CD4-positive, CD25-positive, alpha-beta regulatory T cell (primary cell): Measurements from ENCODE around the gene CYP4F22. TPM values are rescaled to one million over a fixed set of nuclear protein-coding genes. Genes with fewer than 3 reads are reported as not detected.
"Not testable (repeated sequence)": the region's sequence is repeated elsewhere in the genome, so short reads cannot be mapped to it uniquely, and the experiment has no call there.

Experiments
- ATAC-seq, 2 donors: fragments of 150-1000 bp; cut with Tn5 transposase; one replicate each; pipeline ENCODE4 v1.10.0; 2021; ENCODE audit warnings: low read depth in 2 of 2, moderate number of reproducible peaks in 2 of 2, moderate library complexity in 1 of 2
- DNase-seq, 3 donors: peaks; one replicate each; pipeline versions ENCODE4 v3.0.0 to v3.0.0-alpha.2; 2012 to 2022; ENCODE audit warnings: mixed read lengths in 1 of 3
- H3K27ac ChIP-seq: one replicate; pipeline ENCODE4 v1.7.0; 2013; ENCODE audit warnings: mild to moderate bottlenecking, low read length; ENCODE audit not compliant: insufficient read depth, poor library complexity, severe bottlenecking
- H3K27me3 ChIP-seq: one replicate; pipeline ENCODE4 v1.7.0; 2013; ENCODE audit warnings: low read length; ENCODE audit not compliant: control insufficient read depth, insufficient read depth
- H3K36me3 ChIP-seq: one replicate; pipeline ENCODE4 v1.7.0; 2013; ENCODE audit warnings: mild to moderate bottlenecking, low read length, moderate library complexity; ENCODE audit not compliant: control insufficient read depth, insufficient read depth
- H3K4me1 ChIP-seq: 2 replicates; pipeline ENCODE4 v1.7.0; 2013; ENCODE audit warnings: mild to moderate bottlenecking, low read length; ENCODE audit not compliant: insufficient read depth, control insufficient read depth, poor library complexity, severe bottlenecking
- H3K4me3 ChIP-seq: one replicate; pipeline ENCODE4 v1.7.0; 2013; ENCODE audit warnings: low read depth, mild to moderate bottlenecking, low read length, moderate library complexity
- H3K9me3 ChIP-seq, 2 experiments: 1 replicate in 1 of 2; 2 replicates in 1 of 2; pipeline ENCODE4 v1.7.0; 2013; ENCODE audit warnings: low read length in 2 of 2, mild to moderate bottlenecking in 1 of 2, moderate library complexity in 1 of 2; ENCODE audit not compliant: control insufficient read depth in 2 of 2
- H3K27ac Mint-ChIP-seq, 3 donors: one replicate each; pipeline ENCODE4 v1.8.0; 2020 to 2022; ENCODE audit warnings: mild to moderate bottlenecking in 3 of 3, mixed read lengths in 3 of 3, moderate library complexity in 2 of 3
- H3K27me3 Mint-ChIP-seq: one replicate; pipeline ENCODE4 v1.8.0; 2022; ENCODE audit warnings: mild to moderate bottlenecking, mixed read lengths
- H3K36me3 Mint-ChIP-seq: one replicate; pipeline ENCODE4 v1.8.0; 2020; ENCODE audit warnings: mixed read lengths
- H3K4me1 Mint-ChIP-seq, 4 donors: one replicate each; pipeline ENCODE4 v1.8.0; 2020 to 2022; ENCODE audit warnings: mixed read lengths in 4 of 4, mild to moderate bottlenecking in 1 of 4
- H3K4me3 Mint-ChIP-seq, 4 donors: one replicate each; pipeline ENCODE4 v1.8.0; 2020 to 2022; ENCODE audit warnings: mild to moderate bottlenecking in 4 of 4, mixed read lengths in 4 of 4, moderate library complexity in 3 of 4
- H3K9me3 Mint-ChIP-seq, 7 donors: one replicate each; pipeline ENCODE4 v1.8.0; 2020 to 2022; ENCODE audit warnings: mixed read lengths in 7 of 7, mild to moderate bottlenecking in 3 of 7, moderate library complexity in 2 of 7
- polyA plus RNA-seq, 4 donors: library from polyadenylated mRNA; unstranded; fragments of 300-500 nt; fragmentation: Illumina TruSeq; gene quantifications; one replicate each; pipeline ENCODE4 v1.2.3, GENCODE V29; 2021
- total RNA-seq: library from RNA; stranded (reverse); gene quantifications from one replicate; pipeline ENCODE4 v1.2.3, GENCODE V29; 2022

Gene CYP4F22
- total and polyA plus RNA-seq, 5 donors from 2014 or later, result 0.06 to 0.54 (median 0.21) TPM; not detected in 2

DNA sequence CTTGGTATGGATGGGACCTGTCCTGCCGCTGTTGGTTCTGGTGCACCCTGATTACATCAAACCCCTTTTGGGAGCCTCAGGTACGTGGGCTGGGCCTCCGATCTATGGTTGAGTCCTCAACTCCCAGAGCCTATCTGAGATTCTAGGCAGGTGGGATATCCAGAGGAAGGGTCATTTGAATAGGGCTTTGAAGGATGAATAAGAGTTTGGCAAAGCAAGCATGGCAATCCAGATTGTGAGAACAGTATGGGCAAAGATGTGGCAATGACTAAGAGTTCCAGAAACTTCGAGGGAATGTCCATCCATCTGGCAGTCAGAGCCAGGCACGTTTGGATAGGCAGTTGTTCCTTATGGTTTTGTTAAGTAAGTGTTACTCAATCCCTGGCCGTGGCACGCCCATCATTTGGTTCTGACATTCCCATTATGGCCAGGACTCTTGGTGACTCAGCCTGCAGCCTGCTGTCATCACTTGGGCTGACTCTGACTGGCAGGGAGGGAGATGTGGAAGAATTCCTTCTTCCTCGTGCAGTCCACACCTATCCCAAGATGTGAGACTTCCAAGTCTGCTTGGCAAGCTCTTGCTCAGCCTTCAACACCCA lies 21.5 kb downstream of the CYP4F22 start:
- H3K27ac ChIP-seq, result no peak overlapping the region
- Mint-ChIP-seq H3K4me1 (peaks cover 0 to 15% (median 7%) of the 10 kb centered on the region in 4 donors), H3K9me3 (peaks cover 0 to 8% (median 3%) of the 10 kb centered on the region in 7 donors), H3K36me3 (peaks cover 3% of the 10 kb centered on the region), H3K27me3 (peaks cover 26% of the 10 kb centered on the region), H3K27ac (no peak overlapping the region), H3K4me3 (no peak overlapping the region)
- ATAC-seq (no peak), DNase-seq (no peak)
- H3K4me3 ChIP-seq, result no peak overlapping the region
- no peaks in the 10 kb centered on the region for H3K36me3 ChIP-seq
- H3K4me1 ChIP-seq, result no peaks in the 10 kb centered on the region
- H3K9me3 ChIP-seq, result peaks cover 0 to 10% of the 10 kb centered on the region in 2 experiments
- H3K27me3 ChIP-seq, result peaks cover 3% of the 10 kb centered on the region

DNA sequence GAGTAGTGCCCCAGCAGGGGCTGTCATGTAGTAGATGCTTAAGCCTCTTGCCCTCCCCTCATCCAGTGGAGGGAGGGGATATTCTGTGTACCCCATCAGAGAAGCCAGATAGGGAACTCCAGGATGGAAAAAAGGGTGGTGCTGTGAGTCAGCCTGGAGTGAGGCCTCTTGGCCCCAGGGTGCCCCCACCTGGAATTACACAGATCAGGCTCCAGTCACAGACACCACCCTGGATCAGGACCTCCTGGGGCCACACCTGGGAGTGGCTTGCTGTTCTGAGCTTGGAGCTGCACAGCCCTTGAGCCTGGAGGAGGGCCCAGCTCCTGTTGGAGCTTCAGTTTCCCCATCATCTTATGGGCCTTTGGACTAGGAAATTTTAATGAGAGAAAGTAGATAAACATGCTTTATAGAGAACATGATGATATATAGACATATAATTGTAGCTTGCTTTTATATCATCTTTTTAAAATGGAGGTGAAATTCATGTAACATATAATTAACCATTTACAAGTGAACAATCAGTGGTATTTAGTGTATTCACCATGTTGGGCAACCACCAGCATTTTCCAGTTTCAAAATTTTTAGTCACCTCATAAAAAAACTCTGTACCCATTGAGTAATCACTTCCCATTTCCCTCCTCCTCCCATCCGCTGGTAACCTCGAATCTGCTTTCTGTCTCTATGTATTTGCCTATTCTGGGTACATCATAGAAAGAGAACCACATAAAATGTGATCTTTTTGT lies 24.6 kb downstream of the CYP4F22 start:
- H3K27ac Mint-ChIP-seq, result peak overlapping the region in 1 of 3 donors; percentile 31

DNA sequence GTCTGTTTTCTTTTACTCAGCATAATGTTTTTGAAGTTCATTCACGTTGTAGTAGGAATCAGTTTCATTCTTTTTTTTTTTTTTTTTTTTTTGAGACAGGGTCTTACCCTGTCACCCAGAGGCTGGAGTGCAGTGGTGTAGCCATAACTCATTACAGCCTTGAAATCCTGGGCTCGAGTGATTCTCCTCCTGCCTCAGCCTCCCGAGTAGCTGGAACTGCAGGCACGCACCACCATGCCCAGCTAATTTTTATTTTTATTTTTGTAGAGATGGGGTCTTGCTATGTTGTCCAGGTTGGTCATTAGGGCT lies 25.2 kb downstream of the CYP4F22 start:
- not testable (repeated sequence) for H3K36me3 ChIP-seq, H3K4me1 ChIP-seq, H3K4me3 Mint-ChIP-seq, H3K27ac ChIP-seq, H3K9me3 Mint-ChIP-seq, H3K9me3 ChIP-seq, ATAC-seq, H3K4me3 ChIP-seq, H3K36me3 Mint-ChIP-seq, DNase-seq, H3K27me3 ChIP-seq
- Mint-ChIP-seq H3K27ac (peak overlapping the region in 1 of 3 donors; percentile 31), H3K27me3 (peaks cover 29% of the 10 kb centered on the region), H3K4me1 (peaks cover 0 to 15% (median 7%) of the 10 kb centered on the region in 4 donors)

More for the DNA sequence above, 24.6 kb downstream of the CYP4F22 start:
- H3K4me3 ChIP-seq, result no peak overlapping the region
- no peak for ATAC-seq
- Mint-ChIP-seq H3K9me3 (peaks cover 0 to 10% (median 3%) of the 10 kb centered on the region in 7 donors), H3K36me3 (peaks cover 3% of the 10 kb centered on the region), H3K4me3 (no peak overlapping the region), H3K27me3 (peaks cover 27% of the 10 kb centered on the region), H3K4me1 (peaks cover 0 to 15% (median 7%) of the 10 kb centered on the region in 4 donors)
- H3K36me3 ChIP-seq, result no peaks in the 10 kb centered on the region
- H3K9me3 ChIP-seq, result peaks cover 0 to 10% of the 10 kb centered on the region in 2 experiments
- peaks cover 3% of the 10 kb centered on the region for H3K27me3 ChIP-seq
- no peak overlapping the region for H3K27ac ChIP-seq
- H3K4me1 ChIP-seq, result no peaks in the 10 kb centered on the region
- no peak for DNase-seq

DNA sequence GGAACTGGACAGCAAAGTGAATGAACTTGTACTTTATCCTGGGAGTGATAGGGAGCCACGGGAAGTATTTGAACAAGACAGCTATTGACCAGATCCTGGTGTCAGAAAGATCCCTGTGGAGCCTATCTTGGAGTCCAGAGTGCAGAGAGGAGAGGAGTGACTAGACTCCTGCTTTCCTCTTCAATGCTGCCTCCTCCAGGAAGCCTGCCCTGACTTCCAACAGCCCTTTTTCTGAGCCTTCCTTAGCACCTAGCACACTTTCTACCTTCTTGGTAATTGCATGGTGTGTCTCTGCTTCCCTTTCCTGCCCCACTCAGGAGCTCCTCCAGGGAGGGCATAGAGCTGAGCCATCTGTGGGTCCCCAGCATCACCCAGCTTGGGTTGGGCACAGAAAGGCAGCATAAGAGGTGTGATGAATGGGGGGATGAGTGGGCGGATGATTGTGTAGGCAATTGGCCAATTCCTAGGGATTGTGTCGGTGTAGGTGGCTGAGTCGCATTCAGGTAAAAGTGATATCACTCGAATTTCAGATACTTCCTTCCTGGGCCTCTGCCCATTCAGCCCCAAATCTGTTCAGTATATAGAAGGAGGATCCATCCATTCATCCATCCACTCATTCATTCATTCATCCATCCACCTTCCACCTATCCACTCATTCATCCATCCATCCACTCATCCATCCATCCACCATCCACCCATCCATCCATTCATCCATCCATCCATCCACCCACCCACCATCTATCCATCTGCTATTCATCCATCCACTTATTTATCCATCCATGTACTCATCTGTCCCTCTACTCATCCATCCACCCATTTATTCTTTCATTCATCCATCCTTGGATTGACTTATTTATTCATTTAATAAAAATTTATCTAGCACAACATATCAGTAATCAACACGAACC lies 26.9 kb downstream of the CYP4F22 start:
- H3K9me3 ChIP-seq, result peaks cover 0 to 7% of the 10 kb centered on the region in 2 experiments
- peaks cover 3% of the 10 kb centered on the region for H3K27me3 ChIP-seq
- H3K4me3 Mint-ChIP-seq, result peak overlapping the region in 1 of 4 donors; percentile 61
- H3K36me3 Mint-ChIP-seq, result peaks cover 6% of the 10 kb centered on the region
- peaks cover 0 to 6% (median 3%) of the 10 kb centered on the region in 7 donors for H3K9me3 Mint-ChIP-seq
- ATAC-seq (no peak), DNase-seq (no peak)
- no peak overlapping the region for H3K4me3 ChIP-seq
- peaks cover 31% of the 10 kb centered on the region for H3K27me3 Mint-ChIP-seq
- H3K27ac Mint-ChIP-seq, result no peak overlapping the region
- H3K36me3 ChIP-seq, result no peaks in the 10 kb centered on the region
- H3K4me1 Mint-ChIP-seq, result peaks cover 0 to 15% (median 7%) of the 10 kb centered on the region in 4 donors
- no peak overlapping the region for H3K27ac ChIP-seq
- H3K4me1 ChIP-seq, result no peaks in the 10 kb centered on the region

DNA sequence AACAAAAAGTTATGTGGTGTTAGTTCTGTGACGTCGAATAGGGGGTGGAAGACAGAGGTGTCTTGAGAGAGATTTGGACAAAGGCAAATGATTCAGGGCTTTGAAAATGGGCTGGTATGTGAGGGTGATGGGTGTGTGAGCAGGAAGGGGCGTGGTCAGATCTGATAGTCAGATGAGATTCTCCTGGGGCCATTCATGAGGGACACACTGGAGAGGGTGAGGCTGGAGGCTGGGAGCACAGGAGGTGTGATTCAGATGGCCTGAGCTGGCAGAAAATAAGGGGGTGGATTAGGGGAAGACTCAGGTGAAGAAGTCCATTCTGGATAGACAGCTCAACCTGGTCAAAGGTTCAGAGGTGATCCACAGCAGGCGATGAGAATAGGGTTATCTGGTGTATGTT lies 28.0 kb downstream of the CYP4F22 start:
- H3K4me1 Mint-ChIP-seq, result peaks cover 0 to 15% (median 6%) of the 10 kb centered on the region in 4 donors
- ATAC-seq, result no peak
- Histone ChIP-seq H3K27ac (no peak overlapping the region), H3K9me3 (no peaks in the 10 kb centered on the region), H3K4me1 (no peaks in the 10 kb centered on the region), H3K36me3 (no peaks in the 10 kb centered on the region), H3K27me3 (peaks cover 3% of the 10 kb centered on the region), H3K4me3 (no peak overlapping the region)
- H3K27me3 Mint-ChIP-seq, result peaks cover 26% of the 10 kb centered on the region
- H3K4me3 Mint-ChIP-seq, result peak overlapping the region in 1 of 4 donors; percentile 49
- no peak overlapping the region for H3K27ac Mint-ChIP-seq
- DNase-seq, result no peak
- peaks cover 3% of the 10 kb centered on the region for H3K36me3 Mint-ChIP-seq
- H3K9me3 Mint-ChIP-seq, result peaks cover 0 to 4% (median 2%) of the 10 kb centered on the region in 7 donors

DNA sequence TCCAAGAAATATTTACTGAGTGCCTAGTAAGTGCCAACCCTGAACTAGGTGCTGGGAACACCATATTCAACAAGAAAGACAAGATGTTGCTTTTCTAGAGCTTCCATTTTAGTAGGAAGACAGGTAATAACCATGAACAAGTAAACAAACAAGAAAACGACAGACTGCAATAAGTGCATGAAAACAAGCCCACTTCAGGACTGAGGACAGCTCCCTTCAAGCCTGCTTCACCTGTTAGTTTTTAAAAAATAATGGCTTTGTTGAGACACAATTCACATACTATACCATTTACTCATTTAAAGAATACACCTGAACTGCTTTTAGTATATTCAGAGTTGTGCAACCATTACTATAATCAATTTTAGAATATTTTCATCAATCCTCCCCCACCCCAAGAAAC lies 30.4 kb downstream of the CYP4F22 start:
- H3K4me1 ChIP-seq, result no peaks in the 10 kb centered on the region
- peaks cover 3% of the 10 kb centered on the region for H3K36me3 Mint-ChIP-seq
- H3K4me3 ChIP-seq, result no peak overlapping the region
- peaks cover 0 to 3% (median 1%) of the 10 kb centered on the region in 7 donors for H3K9me3 Mint-ChIP-seq
- H3K27me3 Mint-ChIP-seq, result peaks cover 20% of the 10 kb centered on the region
- no peak overlapping the region for H3K4me3 Mint-ChIP-seq
- peaks cover 3% of the 10 kb centered on the region for H3K27me3 ChIP-seq
- ATAC-seq (no peak), DNase-seq (peak in 1 of 3 donors; percentile 8)
- H3K27ac Mint-ChIP-seq, result no peak overlapping the region
- H3K36me3 ChIP-seq, result no peaks in the 10 kb centered on the region
- no peaks in the 10 kb centered on the region for H3K9me3 ChIP-seq
- peaks cover 0 to 6% (median 2%) of the 10 kb centered on the region in 4 donors for H3K4me1 Mint-ChIP-seq
- H3K27ac ChIP-seq, result no peak overlapping the region

DNA sequence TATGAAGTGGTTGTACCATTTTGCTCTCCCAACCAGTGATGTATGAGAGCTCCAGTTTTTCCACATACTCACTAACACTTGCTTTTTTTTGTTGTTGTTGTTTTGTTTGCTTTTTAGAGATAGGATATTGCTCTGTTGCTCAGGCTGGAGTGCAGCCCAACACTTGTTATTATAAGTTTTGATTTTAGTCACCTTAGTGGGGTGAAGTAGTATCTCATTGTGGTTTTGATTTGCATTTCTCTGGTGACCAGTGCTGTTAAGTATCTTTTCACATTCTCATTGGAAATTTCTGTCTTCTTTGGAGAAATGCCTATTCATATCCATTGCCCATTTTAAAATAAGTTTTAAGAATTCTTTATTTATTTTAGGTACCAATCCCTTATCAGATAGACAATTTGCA lies 31.3 kb downstream of the CYP4F22 start:
- peak overlapping the region in 1 of 3 donors; percentile 75 for H3K27ac Mint-ChIP-seq
- no peak for DNase-seq
- peaks cover 3% of the 10 kb centered on the region for H3K36me3 Mint-ChIP-seq
- no peaks in the 10 kb centered on the region for H3K4me1 ChIP-seq
- H3K4me1 Mint-ChIP-seq, result peaks cover 0 to 6% (median 1%) of the 10 kb centered on the region in 4 donors
- peaks cover 0 to 3% (median 1%) of the 10 kb centered on the region in 7 donors for H3K9me3 Mint-ChIP-seq
- H3K36me3 ChIP-seq, result no peaks in the 10 kb centered on the region
- no peak for ATAC-seq
- no peaks in the 10 kb centered on the region for H3K9me3 ChIP-seq
- H3K4me3 Mint-ChIP-seq, result no peak overlapping the region
- peaks cover 17% of the 10 kb centered on the region for H3K27me3 Mint-ChIP-seq
- H3K27me3 ChIP-seq, result peaks cover under 1% of the 10 kb centered on the region
- H3K27ac ChIP-seq, result no peak overlapping the region
- no peak overlapping the region for H3K4me3 ChIP-seq
